HG03354 (cell line): ENCODE results near the gene TTC7B.

Experiments used
- ATAC-seq: cut with Tn5 transposase; IDR thresholded peaks from one replicate; pipeline ENCODE4 v1.9.1; 2021; ENCODE audit warnings: mild to moderate bottlenecking; ENCODE audit not compliant: unreplicated experiment, poor library complexity, severe bottlenecking

Gene TTC7B

GRCh38 chr14:90720832-90721231 lies 95.4 kb downstream of the TTC7B start:
- no peak for ATAC-seq

GRCh38 chr14:90720336-90720735 lies 95.9 kb downstream of the TTC7B start:
- ATAC-seq: no peak

- ATAC-seq: no peak
Measured at GRCh38 chr14:90717916-90718315, 98.3 kb downstream of the TTC7B start.

- no peak for ATAC-seq
Measured at GRCh38 chr14:90715993-90716392, 100.2 kb downstream of the TTC7B start.

GRCh38 chr14:90715495-90715894 lies 100.7 kb downstream of the TTC7B start:
- no peak for ATAC-seq

- ATAC-seq: no peak
Measured at GRCh38 chr14:90714811-90715210, 101.4 kb downstream of the TTC7B start.

GRCh38 chr14:90704738-90705392 lies 111.4 kb downstream of the TTC7B start:
- ATAC-seq: no peak

- ATAC-seq: no peak
Measured at GRCh38 chr14:90703841-90704737, 112.1 kb downstream of the TTC7B start.

- no peak for ATAC-seq
Measured at GRCh38 chr14:90700933-90701776, 115.1 kb downstream of the TTC7B start.

GRCh38 chr14:90699016-90699415 lies 117.2 kb downstream of the TTC7B start:
- ATAC-seq: no peak

- no peak for ATAC-seq
Measured at GRCh38 chr14:90698379-90698869, 117.8 kb downstream of the TTC7B start.

- peak; percentile 89 for ATAC-seq
Measured at GRCh38 chr14:90697577-90698206, 118.5 kb downstream of the TTC7B start.

- peak; percentile 20 for ATAC-seq
Measured at GRCh38 chr14:90697132-90697531, 119.1 kb downstream of the TTC7B start.

GRCh38 chr14:90696720-90697119 lies 119.5 kb downstream of the TTC7B start:
- ATAC-seq: no peak

GRCh38 chr14:90695997-90696660 lies 120.1 kb downstream of the TTC7B start:
- ATAC-seq: no peak

GRCh38 chr14:90693413-90693812 lies 122.8 kb downstream of the TTC7B start:
- no peak for ATAC-seq

- no peak for ATAC-seq
Measured at GRCh38 chr14:90692826-90693225, 123.4 kb downstream of the TTC7B start.

- ATAC-seq: no peak
Measured at GRCh38 chr14:90692061-90692460, 124.2 kb downstream of the TTC7B start.

- ATAC-seq: no peak
Measured at GRCh38 chr14:90691627-90692026, 124.6 kb downstream of the TTC7B start.
